ENCODE results near the gene CSTF1.

Gene CSTF1

DNA sequence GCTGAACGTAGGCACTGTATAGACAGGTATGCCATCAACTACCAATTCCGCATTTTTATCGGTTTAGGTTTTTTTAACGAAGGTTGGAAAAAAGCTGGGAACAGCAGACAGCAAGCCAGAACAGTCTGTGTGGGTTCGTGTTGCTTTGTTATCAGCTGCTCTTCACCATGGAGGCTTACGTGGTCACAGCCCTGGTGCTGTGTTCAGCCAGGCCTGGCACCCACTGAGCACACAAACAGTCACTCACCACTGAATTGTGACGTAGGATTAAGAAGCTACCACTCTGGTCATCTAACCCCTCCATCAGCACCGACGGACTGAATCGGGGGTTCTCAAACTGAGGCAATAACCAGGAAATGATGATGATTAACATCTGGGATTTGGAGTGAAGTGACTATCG, 20.5 kb upstream of the CSTF1 start:
- no peak for ATAC-seq
- TF ChIP-seq BACH2 (CRISPR knock-in tag; IDR thresholded peaks at IDR 0.05; ENCODE audit: borderline replicate concordance) (no peak), OSR1 (CRISPR knock-in tag; IDR thresholded peaks at IDR 0.05) (no peak)
- TF ChIP-seq, protein P1, sequence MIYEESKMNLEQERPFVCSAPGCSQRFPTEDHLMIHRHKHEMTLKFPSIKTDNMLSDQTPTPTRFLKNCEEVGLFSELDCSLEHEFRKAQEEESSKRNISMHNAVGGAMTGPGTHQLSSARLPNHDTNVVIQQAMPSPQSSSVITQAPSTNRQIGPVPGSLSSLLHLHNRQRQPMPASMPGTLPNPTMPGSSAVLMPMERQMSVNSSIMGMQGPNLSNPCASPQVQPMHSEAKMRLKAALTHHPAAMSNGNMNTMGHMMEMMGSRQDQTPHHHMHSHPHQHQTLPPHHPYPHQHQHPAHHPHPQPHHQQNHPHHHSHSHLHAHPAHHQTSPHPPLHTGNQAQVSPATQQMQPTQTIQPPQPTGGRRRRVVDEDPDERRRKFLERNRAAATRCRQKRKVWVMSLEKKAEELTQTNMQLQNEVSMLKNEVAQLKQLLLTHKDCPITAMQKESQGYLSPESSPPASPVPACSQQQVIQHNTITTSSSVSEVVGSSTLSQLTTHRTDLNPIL (CRISPR knock-in tag; IDR thresholded peaks at IDR 0.05; ENCODE audit: low read depth), result no peak
- TF ChIP-seq, protein P2, sequence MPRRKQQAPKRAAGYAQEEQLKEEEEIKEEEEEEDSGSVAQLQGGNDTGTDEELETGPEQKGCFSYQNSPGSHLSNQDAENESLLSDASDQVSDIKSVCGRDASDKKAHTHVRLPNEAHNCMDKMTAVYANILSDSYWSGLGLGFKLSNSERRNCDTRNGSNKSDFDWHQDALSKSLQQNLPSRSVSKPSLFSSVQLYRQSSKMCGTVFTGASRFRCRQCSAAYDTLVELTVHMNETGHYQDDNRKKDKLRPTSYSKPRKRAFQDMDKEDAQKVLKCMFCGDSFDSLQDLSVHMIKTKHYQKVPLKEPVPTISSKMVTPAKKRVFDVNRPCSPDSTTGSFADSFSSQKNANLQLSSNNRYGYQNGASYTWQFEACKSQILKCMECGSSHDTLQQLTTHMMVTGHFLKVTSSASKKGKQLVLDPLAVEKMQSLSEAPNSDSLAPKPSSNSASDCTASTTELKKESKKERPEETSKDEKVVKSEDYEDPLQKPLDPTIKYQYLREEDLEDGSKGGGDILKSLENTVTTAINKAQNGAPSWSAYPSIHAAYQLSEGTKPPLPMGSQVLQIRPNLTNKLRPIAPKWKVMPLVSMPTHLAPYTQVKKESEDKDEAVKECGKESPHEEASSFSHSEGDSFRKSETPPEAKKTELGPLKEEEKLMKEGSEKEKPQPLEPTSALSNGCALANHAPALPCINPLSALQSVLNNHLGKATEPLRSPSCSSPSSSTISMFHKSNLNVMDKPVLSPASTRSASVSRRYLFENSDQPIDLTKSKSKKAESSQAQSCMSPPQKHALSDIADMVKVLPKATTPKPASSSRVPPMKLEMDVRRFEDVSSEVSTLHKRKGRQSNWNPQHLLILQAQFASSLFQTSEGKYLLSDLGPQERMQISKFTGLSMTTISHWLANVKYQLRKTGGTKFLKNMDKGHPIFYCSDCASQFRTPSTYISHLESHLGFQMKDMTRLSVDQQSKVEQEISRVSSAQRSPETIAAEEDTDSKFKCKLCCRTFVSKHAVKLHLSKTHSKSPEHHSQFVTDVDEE (CRISPR knock-in tag; IDR thresholded peaks at IDR 0.05), result no peak

DNA sequence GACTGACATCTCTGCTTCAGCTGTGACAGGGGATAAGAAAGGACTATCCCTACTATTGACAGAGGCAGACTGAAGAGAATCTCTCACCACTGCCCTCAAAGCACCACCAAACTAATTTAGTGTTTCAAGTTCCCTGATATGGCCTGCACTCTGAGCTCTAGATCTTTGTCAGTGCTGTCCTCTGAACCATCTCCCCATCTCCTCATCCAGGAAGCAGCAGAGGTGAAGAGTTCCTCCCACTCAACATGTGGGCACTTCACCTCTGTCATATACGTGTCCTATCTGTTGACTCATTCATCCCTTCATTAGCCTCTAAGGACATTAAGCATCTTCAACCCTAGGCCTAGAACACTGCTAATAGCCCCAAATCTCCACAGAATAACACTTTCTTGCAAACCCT, 19.6 kb upstream of the CSTF1 start:
- ATAC-seq, result no peak
- TF ChIP-seq CSDC2 (CRISPR knock-in tag; IDR thresholded peaks at IDR 0.05) (no peak), TCF4 (CRISPR knock-in tag; IDR thresholded peaks at IDR 0.05; ENCODE audit: borderline replicate concordance) (no peak), ZNF70 (CRISPR knock-in tag; IDR thresholded peaks at IDR 0.05) (no peak), TOX (CRISPR knock-in tag; IDR thresholded peaks at IDR 0.05; ENCODE audit: borderline replicate concordance) (no peak), RARB (CRISPR knock-in tag; IDR thresholded peaks at IDR 0.05) (no peak), GLIS3 (CRISPR knock-in tag; IDR thresholded peaks at IDR 0.05) (no peak), ZNF565 (CRISPR knock-in tag; conservative IDR thresholded peaks at IDR 0.05; ENCODE audit: low read depth) (no peak), ESRRG (CRISPR knock-in tag; IDR thresholded peaks at IDR 0.05) (no peak), ZNF8 (CRISPR knock-in tag; IDR thresholded peaks at IDR 0.05) (no peak)
- TF ChIP-seq, protein P2 (CRISPR knock-in tag; IDR thresholded peaks at IDR 0.05), result no peak
- TF ChIP-seq, protein P3, sequence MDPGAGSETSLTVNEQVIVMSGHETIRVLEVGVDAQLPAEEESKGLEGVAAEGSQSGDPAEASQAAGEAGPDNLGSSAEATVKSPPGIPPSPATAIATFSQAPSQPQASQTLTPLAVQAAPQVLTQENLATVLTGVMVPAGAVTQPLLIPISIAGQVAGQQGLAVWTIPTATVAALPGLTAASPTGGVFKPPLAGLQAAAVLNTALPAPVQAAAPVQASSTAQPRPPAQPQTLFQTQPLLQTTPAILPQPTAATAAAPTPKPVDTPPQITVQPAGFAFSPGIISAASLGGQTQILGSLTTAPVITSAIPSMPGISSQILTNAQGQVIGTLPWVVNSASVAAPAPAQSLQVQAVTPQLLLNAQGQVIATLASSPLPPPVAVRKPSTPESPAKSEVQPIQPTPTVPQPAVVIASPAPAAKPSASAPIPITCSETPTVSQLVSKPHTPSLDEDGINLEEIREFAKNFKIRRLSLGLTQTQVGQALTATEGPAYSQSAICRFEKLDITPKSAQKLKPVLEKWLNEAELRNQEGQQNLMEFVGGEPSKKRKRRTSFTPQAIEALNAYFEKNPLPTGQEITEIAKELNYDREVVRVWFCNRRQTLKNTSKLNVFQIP (CRISPR knock-in tag; IDR thresholded peaks at IDR 0.05; ENCODE audit: borderline replicate concordance, low read depth), result no peak

DNA sequence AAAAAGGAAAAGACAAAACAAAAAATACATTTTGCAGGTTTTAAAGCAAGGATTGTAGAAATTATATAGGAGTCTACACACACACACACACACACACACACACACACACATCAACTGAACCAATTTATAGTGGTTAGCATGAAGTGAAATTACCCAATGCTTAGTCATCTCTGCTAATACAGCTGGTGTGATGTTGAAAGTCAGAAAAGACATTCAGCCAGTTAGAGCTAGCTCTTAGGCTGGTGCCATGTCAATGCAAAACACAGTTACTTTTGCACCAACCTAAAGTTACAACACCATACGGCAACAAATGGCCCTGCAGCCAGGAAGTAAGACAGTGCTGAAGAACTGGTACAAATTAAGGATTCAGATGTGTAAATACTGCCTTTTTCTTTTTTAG, 18.5 kb upstream of the CSTF1 start:
- ATAC-seq, result peak; percentile 87
- TF ChIP-seq TCF4 (CRISPR knock-in tag; IDR thresholded peaks at IDR 0.05; ENCODE audit: borderline replicate concordance) (no peak), ISL1 (CRISPR knock-in tag; IDR thresholded peaks at IDR 0.05) (peak; percentile 56), ZC3H10 (CRISPR knock-in tag; IDR thresholded peaks at IDR 0.05) (no peak), PPARA (CRISPR knock-in tag; IDR thresholded peaks at IDR 0.05; ENCODE audit: borderline replicate concordance) (no peak), TOX (CRISPR knock-in tag; IDR thresholded peaks at IDR 0.05; ENCODE audit: borderline replicate concordance) (0 out of 2 replicates have a peak, but pooled peaks have one; percentile 17), BACH2 (CRISPR knock-in tag; IDR thresholded peaks at IDR 0.05; ENCODE audit: borderline replicate concordance) (no peak), RARB (CRISPR knock-in tag; IDR thresholded peaks at IDR 0.05) (peak; percentile 28; the same call in 1 of the 2 replicates), ZFP30 (CRISPR knock-in tag; IDR thresholded peaks at IDR 0.05) (no peak)
- TF ChIP-seq, protein P4, sequence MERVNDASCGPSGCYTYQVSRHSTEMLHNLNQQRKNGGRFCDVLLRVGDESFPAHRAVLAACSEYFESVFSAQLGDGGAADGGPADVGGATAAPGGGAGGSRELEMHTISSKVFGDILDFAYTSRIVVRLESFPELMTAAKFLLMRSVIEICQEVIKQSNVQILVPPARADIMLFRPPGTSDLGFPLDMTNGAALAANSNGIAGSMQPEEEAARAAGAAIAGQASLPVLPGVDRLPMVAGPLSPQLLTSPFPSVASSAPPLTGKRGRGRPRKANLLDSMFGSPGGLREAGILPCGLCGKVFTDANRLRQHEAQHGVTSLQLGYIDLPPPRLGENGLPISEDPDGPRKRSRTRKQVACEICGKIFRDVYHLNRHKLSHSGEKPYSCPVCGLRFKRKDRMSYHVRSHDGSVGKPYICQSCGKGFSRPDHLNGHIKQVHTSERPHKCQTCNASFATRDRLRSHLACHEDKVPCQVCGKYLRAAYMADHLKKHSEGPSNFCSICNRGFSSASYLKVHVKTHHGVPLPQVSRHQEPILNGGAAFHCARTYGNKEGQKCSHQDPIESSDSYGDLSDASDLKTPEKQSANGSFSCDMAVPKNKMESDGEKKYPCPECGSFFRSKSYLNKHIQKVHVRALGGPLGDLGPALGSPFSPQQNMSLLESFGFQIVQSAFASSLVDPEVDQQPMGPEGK (CRISPR knock-in tag; IDR thresholded peaks at IDR 0.05; ENCODE audit: borderline replicate concordance), result no peak
- TF ChIP-seq, protein P5, sequence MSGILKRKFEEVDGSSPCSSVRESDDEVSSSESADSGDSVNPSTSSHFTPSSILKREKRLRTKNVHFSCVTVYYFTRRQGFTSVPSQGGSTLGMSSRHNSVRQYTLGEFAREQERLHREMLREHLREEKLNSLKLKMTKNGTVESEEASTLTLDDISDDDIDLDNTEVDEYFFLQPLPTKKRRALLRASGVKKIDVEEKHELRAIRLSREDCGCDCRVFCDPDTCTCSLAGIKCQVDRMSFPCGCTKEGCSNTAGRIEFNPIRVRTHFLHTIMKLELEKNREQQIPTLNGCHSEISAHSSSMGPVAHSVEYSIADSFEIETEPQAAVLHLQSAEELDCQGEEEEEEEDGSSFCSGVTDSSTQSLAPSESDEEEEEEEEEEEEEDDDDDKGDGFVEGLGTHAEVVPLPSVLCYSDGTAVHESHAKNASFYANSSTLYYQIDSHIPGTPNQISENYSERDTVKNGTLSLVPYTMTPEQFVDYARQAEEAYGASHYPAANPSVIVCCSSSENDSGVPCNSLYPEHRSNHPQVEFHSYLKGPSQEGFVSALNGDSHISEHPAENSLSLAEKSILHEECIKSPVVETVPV (CRISPR knock-in tag; IDR thresholded peaks at IDR 0.05), result no peak
